Gastroesophageal sphincter (tissue), 3 donors: ENCODE data around the gene SEMA6A.

Experiments
- CTCF ChIP-seq, 4 experiments: fragments of 200-600 bp in 2 of 4; fragments of 450-650 bp in 2 of 4; sonication (generic) in 1 of 4; IDR thresholded peaks; one replicate each; pipeline ENCODE4 v1.5.1; 2017 to 2019; ENCODE audit warnings: antibody characterized with exemption in 4 of 4, mild to moderate bottlenecking in 2 of 4, moderate library complexity in 2 of 4
- POLR2AphosphoS5 ChIP-seq: sonication (generic); formaldehyde crosslinking; IDR thresholded peaks from one replicate; pipeline ENCODE4 v1.6.1; 2017; ENCODE audit warnings: antibody characterized with exemption

- no peak for TF ChIP-seq CTCF (IDR thresholded peaks at IDR 0.05)
- no peak for TF ChIP-seq POLR2AphosphoS5
Observed at GRCh38 chr5:116553366-116553765, 21.3 kb downstream of the SEMA6A start.
